ENCODE measurements around the gene LLPH. TPM values are rescaled to one million over a fixed set of nuclear protein-coding genes. Genes with fewer than 3 reads are reported as not detected.

The LLPH gene
- polyA plus RNA-seq, 1 donor (not counting 4 experiments of a cell fraction or from before 2014, with no cell fraction given) = 36.6 TPM

GRCh38 chr12:66111605-66112004, 18.9 kb downstream of the LLPH start:
- FAIRE-seq (no peak), DNase-seq (ENCODE audit: low read depth, low spot score) (no peak)
- Histone ChIP-seq H3K4me1 (ENCODE audit: control insufficient read depth, extremely low read depth, insufficient read depth, low read length) (peaks cover 5% of the 10 kb centered on the region), H3K4me2 (ENCODE audit: control insufficient read depth, extremely low read depth, insufficient read depth, low read depth, low read length) (no peak overlapping the region), H3K27ac (ENCODE audit: control insufficient read depth, insufficient read depth, low read length) (no peak overlapping the region), H3K9me3 (ENCODE audit: control insufficient read depth, low read depth, low read length) (no peaks in the 10 kb centered on the region), H3K9ac (ENCODE audit: control insufficient read depth, extremely low read depth, insufficient read depth, low read length) (no peak overlapping the region), H2AFZ (ENCODE audit: control insufficient read depth, low read length) (no peak overlapping the region), H3K79me2 (ENCODE audit: control insufficient read depth, insufficient read depth, low read length) (no peaks in the 10 kb centered on the region), H4K20me1 (ENCODE audit: control insufficient read depth, extremely low read depth, insufficient read depth, low read length) (no peaks in the 10 kb centered on the region), H3K9me1 (ENCODE audit: control insufficient read depth, extremely low read depth, insufficient read depth, low read length) (no peaks in the 10 kb centered on the region), H3K27me3 (ENCODE audit: control insufficient read depth, extremely low read depth, insufficient read depth, low read length) (no peaks in the 10 kb centered on the region), H3K36me3 (ENCODE audit: control insufficient read depth in 2 of 2, extremely low read depth in 1 of 2, insufficient read depth in 2 of 2, low read length in 2 of 2) (no peaks in the 10 kb centered on the region), H3K4me3 (ENCODE audit: control insufficient read depth in 2 of 3, extremely low read depth in 1 of 3, insufficient read depth in 2 of 3, low read depth in 1 of 3, low read length in 3 of 3) (no peak overlapping the region)
- TF ChIP-seq, protein P1, sequence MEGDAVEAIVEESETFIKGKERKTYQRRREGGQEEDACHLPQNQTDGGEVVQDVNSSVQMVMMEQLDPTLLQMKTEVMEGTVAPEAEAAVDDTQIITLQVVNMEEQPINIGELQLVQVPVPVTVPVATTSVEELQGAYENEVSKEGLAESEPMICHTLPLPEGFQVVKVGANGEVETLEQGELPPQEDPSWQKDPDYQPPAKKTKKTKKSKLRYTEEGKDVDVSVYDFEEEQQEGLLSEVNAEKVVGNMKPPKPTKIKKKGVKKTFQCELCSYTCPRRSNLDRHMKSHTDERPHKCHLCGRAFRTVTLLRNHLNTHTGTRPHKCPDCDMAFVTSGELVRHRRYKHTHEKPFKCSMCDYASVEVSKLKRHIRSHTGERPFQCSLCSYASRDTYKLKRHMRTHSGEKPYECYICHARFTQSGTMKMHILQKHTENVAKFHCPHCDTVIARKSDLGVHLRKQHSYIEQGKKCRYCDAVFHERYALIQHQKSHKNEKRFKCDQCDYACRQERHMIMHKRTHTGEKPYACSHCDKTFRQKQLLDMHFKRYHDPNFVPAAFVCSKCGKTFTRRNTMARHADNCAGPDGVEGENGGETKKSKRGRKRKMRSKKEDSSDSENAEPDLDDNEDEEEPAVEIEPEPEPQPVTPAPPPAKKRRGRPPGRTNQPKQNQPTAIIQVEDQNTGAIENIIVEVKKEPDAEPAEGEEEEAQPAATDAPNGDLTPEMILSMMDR (optimal IDR thresholded peaks at IDR 0.05 in 1 of 3, IDR thresholded peaks at IDR 0.05 in 1 of 3, conservative IDR thresholded peaks at IDR 0.05 in 1 of 3; ENCODE audit: extremely low read depth in 1 of 3, insufficient read depth in 2 of 3, low read length in 3 of 3) = no peak
- no peak for TF ChIP-seq EZH2 (IDR thresholded peaks at IDR 0.05; ENCODE audit: low read length)
- dilution Hi-C loops (cut with MboI; ENCODE audit: extremely low pct_ligation_motif_present, low sequenced_read_pairs) = no loop called here

DNA sequence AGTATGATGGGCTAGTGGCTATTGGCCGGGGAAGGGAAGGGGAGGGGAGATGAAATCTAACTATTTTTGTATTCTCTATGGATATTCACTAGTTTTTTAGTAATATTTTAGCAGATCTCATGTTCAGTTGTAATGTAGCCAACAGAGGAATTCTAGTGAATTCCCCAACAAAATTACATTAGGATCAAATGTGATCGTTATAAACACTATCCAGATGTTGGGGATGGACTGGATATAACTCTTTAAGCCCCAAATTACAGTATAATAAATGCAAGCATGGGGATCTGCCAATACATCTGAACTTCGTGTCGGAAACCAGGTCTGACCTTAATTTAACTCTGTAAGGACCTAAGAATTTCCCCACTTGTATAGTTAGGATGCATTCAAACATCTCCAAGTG, 21.5 kb downstream of the LLPH start:
- dilution Hi-C loops (cut with MboI; ENCODE audit: extremely low pct_ligation_motif_present, low sequenced_read_pairs) = no loop called here
- no peaks in the 10 kb centered on the region for H3K9me1 ChIP-seq (ENCODE audit: control insufficient read depth, extremely low read depth, insufficient read depth, low read length)
- H4K20me1 ChIP-seq (ENCODE audit: control insufficient read depth, extremely low read depth, insufficient read depth, low read length) = no peaks in the 10 kb centered on the region

More for the DNA sequence above, 21.5 kb downstream of the LLPH start:
- Histone ChIP-seq H3K36me3 (ENCODE audit: control insufficient read depth in 2 of 2, extremely low read depth in 1 of 2, insufficient read depth in 2 of 2, low read length in 2 of 2) (no peaks in the 10 kb centered on the region), H3K27me3 (ENCODE audit: control insufficient read depth, extremely low read depth, insufficient read depth, low read length) (no peaks in the 10 kb centered on the region), H3K79me2 (ENCODE audit: control insufficient read depth, insufficient read depth, low read length) (no peaks in the 10 kb centered on the region), H3K4me3 (ENCODE audit: control insufficient read depth in 2 of 3, extremely low read depth in 1 of 3, insufficient read depth in 2 of 3, low read depth in 1 of 3, low read length in 3 of 3) (no peak overlapping the region), H3K4me1 (ENCODE audit: control insufficient read depth, extremely low read depth, insufficient read depth, low read length) (peaks cover 5% of the 10 kb centered on the region), H3K4me2 (ENCODE audit: control insufficient read depth, extremely low read depth, insufficient read depth, low read depth, low read length) (no peak overlapping the region), H2AFZ (ENCODE audit: control insufficient read depth, low read length) (no peak overlapping the region), H3K9me3 (ENCODE audit: control insufficient read depth, low read depth, low read length) (no peaks in the 10 kb centered on the region), H3K9ac (ENCODE audit: control insufficient read depth, extremely low read depth, insufficient read depth, low read length) (no peak overlapping the region), H3K27ac (ENCODE audit: control insufficient read depth, insufficient read depth, low read length) (no peak overlapping the region)
- DNase-seq (ENCODE audit: low read depth, low spot score) (no peak), FAIRE-seq (no peak)
- no peak for TF ChIP-seq EZH2 (IDR thresholded peaks at IDR 0.05; ENCODE audit: low read length)
- TF ChIP-seq, protein P1 (optimal IDR thresholded peaks at IDR 0.05 in 1 of 3, IDR thresholded peaks at IDR 0.05 in 1 of 3, conservative IDR thresholded peaks at IDR 0.05 in 1 of 3; ENCODE audit: extremely low read depth in 1 of 3, insufficient read depth in 2 of 3, low read length in 3 of 3) = no peak
